ENCODE data around the gene CNTN4.

CNTN4 gene

GRCh38 chr3:2372306-2372705, 273.6 kb downstream of the CNTN4 start:
- H3K27me3 ChIP-seq (replicated peaks; ENCODE audit: control insufficient read depth, insufficient read depth, low read length), result no peaks in the 10 kb centered on the region
- TF ChIP-seq CTCF (IDR thresholded peaks at IDR 0.05; ENCODE audit: insufficient read depth, low read length, poor library complexity, severe bottlenecking), result no peak

GRCh38 chr3:2375376-2375775, 276.7 kb downstream of the CNTN4 start:
- H3K27me3 ChIP-seq (replicated peaks; ENCODE audit: control insufficient read depth, insufficient read depth, low read length), result no peaks in the 10 kb centered on the region
- no peaks in the 10 kb centered on the region for H3K36me3 ChIP-seq (ENCODE audit: control insufficient read depth, insufficient read depth, low read length)
- no peak overlapping the region for H3K4me3 ChIP-seq (replicated peaks; ENCODE audit: low read depth, low read length)
- DNase-seq (ENCODE audit: extremely low read depth, insufficient read length), result no peak
- no peak for TF ChIP-seq CTCF (IDR thresholded peaks at IDR 0.05; ENCODE audit: insufficient read depth, low read length, poor library complexity, severe bottlenecking)

More at GRCh38 chr3:2372306-2372705, 273.6 kb downstream of the CNTN4 start:
- DNase-seq (ENCODE audit: extremely low read depth, insufficient read length), result no peak
- no peaks in the 10 kb centered on the region for H3K36me3 ChIP-seq (ENCODE audit: control insufficient read depth, insufficient read depth, low read length)
- H3K4me3 ChIP-seq (replicated peaks; ENCODE audit: low read depth, low read length), result no peak overlapping the region

GRCh38 chr3:2377281-2377680, 278.6 kb downstream of the CNTN4 start:
- Histone ChIP-seq H3K27me3 (replicated peaks; ENCODE audit: control insufficient read depth, insufficient read depth, low read length) (no peaks in the 10 kb centered on the region), H3K36me3 (ENCODE audit: control insufficient read depth, insufficient read depth, low read length) (no peaks in the 10 kb centered on the region), H3K4me3 (replicated peaks; ENCODE audit: low read depth, low read length) (no peak overlapping the region)
- no peak for TF ChIP-seq CTCF (IDR thresholded peaks at IDR 0.05; ENCODE audit: insufficient read depth, low read length, poor library complexity, severe bottlenecking)
- DNase-seq (ENCODE audit: extremely low read depth, insufficient read length), result peak; percentile 6

GRCh38 chr3:2390926-2391532, 292.4 kb downstream of the CNTN4 start:
- no peak for TF ChIP-seq CTCF (IDR thresholded peaks at IDR 0.05; ENCODE audit: insufficient read depth, low read length, poor library complexity, severe bottlenecking)
- H3K27me3 ChIP-seq (replicated peaks; ENCODE audit: control insufficient read depth, insufficient read depth, low read length), result no peaks in the 10 kb centered on the region
- H3K36me3 ChIP-seq (ENCODE audit: control insufficient read depth, insufficient read depth, low read length), result no peaks in the 10 kb centered on the region
- no peak overlapping the region for H3K4me3 ChIP-seq (replicated peaks; ENCODE audit: low read depth, low read length)
- no peak for DNase-seq (ENCODE audit: extremely low read depth, insufficient read length)

- Histone ChIP-seq H3K27me3 (replicated peaks; ENCODE audit: control insufficient read depth, insufficient read depth, low read length) (no peaks in the 10 kb centered on the region), H3K4me3 (replicated peaks; ENCODE audit: low read depth, low read length) (no peak overlapping the region), H3K36me3 (ENCODE audit: control insufficient read depth, insufficient read depth, low read length) (no peaks in the 10 kb centered on the region)
- TF ChIP-seq CTCF (IDR thresholded peaks at IDR 0.05; ENCODE audit: insufficient read depth, low read length, poor library complexity, severe bottlenecking), result no peak
- no peak for DNase-seq (ENCODE audit: extremely low read depth, insufficient read length)
Observed at GRCh38 chr3:2391896-2392295, 293.2 kb downstream of the CNTN4 start.

GRCh38 chr3:2392981-2393380, 294.3 kb downstream of the CNTN4 start:
- TF ChIP-seq CTCF (IDR thresholded peaks at IDR 0.05; ENCODE audit: insufficient read depth, low read length, poor library complexity, severe bottlenecking), result no peak
- DNase-seq (ENCODE audit: extremely low read depth, insufficient read length), result no peak
- Histone ChIP-seq H3K4me3 (replicated peaks; ENCODE audit: low read depth, low read length) (no peak overlapping the region), H3K27me3 (replicated peaks; ENCODE audit: control insufficient read depth, insufficient read depth, low read length) (no peaks in the 10 kb centered on the region), H3K36me3 (ENCODE audit: control insufficient read depth, insufficient read depth, low read length) (no peaks in the 10 kb centered on the region)

All from GM06990 (cell line).